Right lobe of liver (tissue), 6 donors: ENCODE results near the gene TIGD4. TPM values are rescaled to one million over a fixed set of nuclear protein-coding genes. Genes with fewer than 3 reads are reported as not detected.
"Not testable (repeated sequence)": the region's sequence is repeated elsewhere in the genome, so short reads cannot be mapped to it uniquely, and the experiment has no call there.

Experiments
- ATAC-seq, 4 donors: fragments of 200-7000 bp; cut with Tn5 transposase; one replicate each; pipeline ENCODE4 v1.9.1; 2020; ENCODE audit warnings: mild to moderate bottlenecking in 4 of 4, moderate library complexity in 4 of 4
- DNase-seq, 3 donors: peaks; one replicate each; pipeline ENCODE4 v3.0.0-alpha.2; 2020
- H3K27ac ChIP-seq, 3 donors: fragments of 200-600 bp; one replicate each; pipeline ENCODE4 v1.8.0; 2022
- H3K27me3 ChIP-seq, 2 donors: fragments of 200-600 bp; one replicate each; pipeline ENCODE4 v1.8.0; 2022
- H3K36me3 ChIP-seq, 4 donors: fragments of 200-600 bp; sonication (generic) in 1 of 4; one replicate each; pipeline versions ENCODE4 v1.5.1 to v1.8.0; 2017 to 2022; ENCODE audit warnings: control low read depth in 1 of 4
- H3K4me1 ChIP-seq, 4 donors: fragments of 200-600 bp; sonication (generic) in 1 of 4; one replicate each; pipeline versions ENCODE4 v1.5.1 to v1.8.0; 2017 to 2022; ENCODE audit warnings: control low read depth in 1 of 4
- H3K4me3 ChIP-seq, 3 donors: fragments of 200-600 bp; one replicate each; pipeline ENCODE4 v1.8.0; 2022
- H3K9me3 ChIP-seq, 4 donors: fragments of 200-600 bp; sonication (generic) in 1 of 4; one replicate each; pipeline versions ENCODE4 v1.5.1 to v1.8.0; 2017 to 2022; ENCODE audit warnings: control low read depth in 1 of 4
- CTCF ChIP-seq, 4 donors: fragments of 200-600 bp in 3 of 4; fragments of 450-650 bp in 1 of 4; IDR thresholded peaks; one replicate each; pipeline versions ENCODE4 v1.5.1 to v1.8.0; 2016 to 2022; ENCODE audit warnings: antibody characterized with exemption in 4 of 4, mild to moderate bottlenecking in 2 of 4
- POLR2A ChIP-seq: fragments of 450-650 bp; IDR thresholded peaks from one replicate; pipeline ENCODE4 v1.6.1; 2017; ENCODE audit warnings: antibody characterized with exemption, mild to moderate bottlenecking
- WGBS: methylation state at CpG from one replicate; pipeline ENCODE4 v1.1.6; 2018; ENCODE audit warnings: low coverage, low lambda C conversion rate; ENCODE audit not compliant: insufficient coverage; ENCODE audit errors: missing lambda C conversion rate; 5-methylcytosine and 5-hydroxymethylcytosine counted together
- intact Hi-C, 2 donors: fragments of 100-400 bp; cut with DNase I; formaldehyde crosslinking; loops; one replicate each; pipeline versions ENCODE4 v1.11.2 to v1.14.1; 2022
- total RNA-seq, 6 experiments: library from RNA; depleted of rRNA in 2 of 6; stranded (reverse); fragments of >200 nt in 2 of 6; fragmentation: NEBNext Ultra II Directional in 3 of 6; extraction: Animal tissue kit (Norgen Biotek cat#: 25700) in 3 of 6; gene quantifications; one replicate each; pipeline versions ENCODE4 v1.1.0 to v1.2.4, GENCODE V29; 2016 to 2023
- donor health status: DM: no; HTN: yes; CAD: no.
- donor health status: DM: no; HTN: no; CAD: no.
- donor health status: DM: no; HTN: no; CAD: no.
- donor health status: DM: no; HTN: yes; CAD: no.
- donor health status: DM: no; HTN: yes; CAD: no.

TIGD4 gene
- total RNA-seq, 6 experiments from 2014 or later, result 0.11 to 0.37 (median 0.18) TPM; not detected in 2

DNA sequence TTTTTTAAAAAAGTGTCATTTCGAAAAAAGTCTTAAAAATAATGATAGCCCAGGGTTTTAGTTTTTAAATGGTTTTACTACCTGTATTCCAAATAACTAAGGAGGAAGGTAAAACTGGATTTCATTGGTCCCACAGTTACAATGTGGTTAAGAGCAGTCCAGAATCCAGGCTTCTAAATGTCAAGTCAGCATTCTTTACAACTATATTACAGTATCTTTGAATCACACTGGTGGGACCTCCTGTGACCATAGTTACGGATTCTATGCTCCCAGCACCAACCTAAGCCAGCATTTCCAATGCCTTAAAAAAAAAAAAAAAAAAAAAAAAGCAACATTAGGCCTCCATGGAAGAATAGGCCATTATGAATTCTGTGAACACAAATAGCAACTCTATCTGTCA, 6.2 kb downstream of the TIGD4 start:
- 81% methylated on average over 2 of the region's 2 CpGs for WGBS
- no peaks in the 10 kb centered on the region for H3K9me3 ChIP-seq
- H3K4me1 ChIP-seq, result no peaks in the 10 kb centered on the region
- H3K27ac ChIP-seq, result no peak overlapping the region
- no peak for TF ChIP-seq CTCF (IDR thresholded peaks at IDR 0.05)
- H3K27me3 ChIP-seq, result no peaks in the 10 kb centered on the region
- H3K4me3 ChIP-seq, result no peak overlapping the region
- no peak for DNase-seq
- ATAC-seq, result no peak
- no peaks in the 10 kb centered on the region for H3K36me3 ChIP-seq
- intact Hi-C loops, result no loop called here

- intact Hi-C loops, result no loop called here
- H3K27ac ChIP-seq, result no peak overlapping the region
- H3K4me1 ChIP-seq, result no peaks in the 10 kb centered on the region
- WGBS, result 52% methylated on average over 3 of the region's 3 CpGs
- no peak for DNase-seq
- no peak overlapping the region for H3K4me3 ChIP-seq
- H3K9me3 ChIP-seq, result no peaks in the 10 kb centered on the region
- TF ChIP-seq POLR2A, result no peak
- no peak for TF ChIP-seq CTCF (IDR thresholded peaks at IDR 0.05)
- H3K27me3 ChIP-seq, result no peaks in the 10 kb centered on the region
- no peak for ATAC-seq
- no peaks in the 10 kb centered on the region for H3K36me3 ChIP-seq
Observed at GRCh38 chr4:152771741-152772533, 7.6 kb downstream of the TIGD4 start.

DNA sequence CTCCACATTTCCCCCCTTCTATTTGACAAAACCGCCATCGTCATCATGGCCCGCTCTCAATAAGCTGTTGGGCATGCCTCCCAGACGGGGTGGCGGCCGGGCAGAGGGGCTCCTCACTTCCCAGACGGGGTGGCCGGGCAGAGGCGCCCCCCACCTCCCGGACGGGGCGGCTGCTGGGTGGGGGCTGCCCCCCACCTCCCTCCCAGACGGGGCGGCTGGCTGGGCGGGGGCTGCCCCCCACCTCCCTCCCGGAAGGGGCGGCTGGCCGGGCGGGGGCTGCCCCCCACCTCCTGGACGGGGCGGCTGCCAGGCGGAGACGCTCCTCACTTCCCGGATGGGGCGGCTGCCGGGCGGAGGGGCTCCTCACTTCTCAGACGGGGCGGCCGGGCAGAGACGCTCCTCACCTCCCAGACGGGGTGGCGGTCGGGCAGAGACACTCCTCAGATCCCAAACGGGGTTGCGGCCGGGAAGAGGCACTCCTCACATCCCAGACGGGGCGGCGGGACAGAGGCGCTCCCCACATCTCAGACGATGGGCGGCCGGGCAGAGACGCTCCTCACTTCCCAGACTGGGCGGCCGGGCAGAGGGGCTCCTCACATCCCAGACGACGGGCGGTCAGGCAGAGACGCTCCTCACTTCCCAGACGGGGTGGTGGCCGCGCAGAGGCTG, 14.3 kb downstream of the TIGD4 start:
- intact Hi-C loops, DNase-seq, H3K4me1 ChIP-seq, H3K27ac ChIP-seq, H3K9me3 ChIP-seq, ATAC-seq, H3K27me3 ChIP-seq, H3K4me3 ChIP-seq, H3K36me3 ChIP-seq: not testable (repeated sequence)
- 96% methylated on average over 12 of the region's 54 CpGs for WGBS

DNA sequence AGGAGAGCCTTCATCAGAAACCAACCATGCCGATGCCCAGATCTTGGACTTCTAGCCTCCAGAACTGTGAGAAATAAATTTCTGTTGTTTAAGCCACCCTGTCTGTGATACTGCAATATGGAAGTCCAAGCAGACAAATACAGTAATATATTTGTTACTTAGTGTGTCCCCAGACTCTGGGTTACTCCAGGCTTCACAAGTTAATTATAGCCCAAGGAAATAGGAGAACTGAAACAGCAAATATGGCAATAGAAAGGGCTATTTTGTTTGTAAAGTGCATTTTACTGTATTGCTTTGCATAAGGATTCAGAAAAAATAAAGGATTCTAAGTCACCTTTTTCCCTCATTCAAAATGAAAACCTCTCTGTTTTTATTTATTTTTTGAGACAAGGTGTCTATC, 15.7 kb downstream of the TIGD4 start:
- H3K4me1 ChIP-seq, result no peaks in the 10 kb centered on the region
- H3K4me3 ChIP-seq, result no peak overlapping the region
- TF ChIP-seq POLR2A (no peak), CTCF (IDR thresholded peaks at IDR 0.05) (no peak)
- H3K9me3 ChIP-seq, result no peaks in the 10 kb centered on the region
- intact Hi-C loops, result no loop called here
- H3K27ac ChIP-seq, result no peak overlapping the region
- no peaks in the 10 kb centered on the region for H3K36me3 ChIP-seq
- H3K27me3 ChIP-seq, result no peaks in the 10 kb centered on the region
- peak in 1 of 4 donors; percentile 25 for ATAC-seq
- DNase-seq, result no peak
- WGBS, result 92% methylated on average over 1 of the region's 1 CpG

DNA sequence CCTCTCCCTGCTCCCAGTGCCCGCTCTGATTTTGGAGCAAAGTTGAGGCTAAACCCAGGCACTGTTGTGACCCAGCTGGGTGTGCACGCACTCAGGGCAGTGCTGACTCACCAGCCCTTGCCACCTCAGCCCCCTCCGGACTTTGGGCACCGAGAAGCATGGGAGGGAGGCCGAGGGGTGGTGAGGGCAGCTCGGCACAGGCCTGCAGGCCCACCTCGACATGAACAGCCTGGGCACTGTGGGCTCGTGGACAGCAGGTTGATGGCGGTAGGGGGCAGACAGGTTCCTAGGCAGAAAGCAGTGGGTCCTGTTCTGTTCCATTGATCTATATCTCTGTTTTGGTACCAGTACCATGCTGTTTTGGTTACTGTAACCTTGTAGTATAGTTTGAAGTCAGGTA, 30.9 kb downstream of the TIGD4 start:
- WGBS, result 90% methylated on average over 6 of the region's 9 CpGs
- no peaks in the 10 kb centered on the region for H3K4me1 ChIP-seq
- intact Hi-C loops, result no loop called here
- no peak for TF ChIP-seq POLR2A
- TF ChIP-seq CTCF (IDR thresholded peaks at IDR 0.05), result no peak
- no peak for ATAC-seq
- H3K27me3 ChIP-seq, result no peaks in the 10 kb centered on the region
- H3K27ac ChIP-seq, result no peak overlapping the region
- H3K36me3 ChIP-seq, result no peaks in the 10 kb centered on the region
- no peaks in the 10 kb centered on the region for H3K9me3 ChIP-seq
- H3K4me3 ChIP-seq, result no peak overlapping the region
- no peak for DNase-seq
